BLaER1 treated with 17β-estradiol and CSF1 and Interleukin-3, amounts not matched to agents 10 nM and 100 nM (cell line): ENCODE measurements around the gene ST14.
"Not testable (repeated sequence)": the region's sequence is repeated elsewhere in the genome, so short reads cannot be mapped to it uniquely, and the experiment has no call there.

ENCODE experiments used
- H3K27ac ChIP-seq, 11 experiments: shearing (Covaris generic); formaldehyde crosslinking; 2 replicates each; pipeline ENCODE4 v1.8.1; 2022
- H3K27me3 ChIP-seq, 11 experiments: shearing (Covaris generic); formaldehyde crosslinking; 2 replicates each; pipeline ENCODE4 v1.8.1; 2022
- H3K36me3 ChIP-seq, 11 experiments: shearing (Covaris generic); formaldehyde crosslinking; 2 replicates each; pipeline ENCODE4 v1.8.1; 2022
- H3K4me1 ChIP-seq, 10 experiments: shearing (Covaris generic); formaldehyde crosslinking; 2 replicates each; pipeline ENCODE4 v1.8.1; 2022
- H3K4me2 ChIP-seq, 11 experiments: shearing (Covaris generic); formaldehyde crosslinking; 2 replicates each; pipeline ENCODE4 v1.8.1; 2022
- H3K4me3 ChIP-seq, 10 experiments: shearing (Covaris generic); formaldehyde crosslinking; 2 replicates each; pipeline ENCODE4 v1.8.1; 2022
- H3K9ac ChIP-seq, 11 experiments: shearing (Covaris generic); formaldehyde crosslinking; 2 replicates each; pipeline ENCODE4 v1.8.1; 2022
- H3K9me3 ChIP-seq, 11 experiments: shearing (Covaris generic); formaldehyde crosslinking; replicated peaks in 1 of 11; 2 replicates each; pipeline ENCODE4 v1.8.1; 2022
- H4K20me1 ChIP-seq, 11 experiments: shearing (Covaris generic); formaldehyde crosslinking; 2 replicates each; pipeline ENCODE4 v1.8.1; 2022
- Cebpa-rat ChIP-seq, 11 experiments: shearing (Covaris generic); IDR thresholded peaks; 2 replicates each; pipeline ENCODE4 v1.8.1; 2022

Gene ST14

GRCh38 chr11:130246270-130246669 is 86.7 kb downstream of the ST14 start:
- H3K27ac ChIP-seq: no peak overlapping the region
- H3K4me1 ChIP-seq: peaks cover 0 to 12% (median 8%) of the 10 kb centered on the region in 10 experiments; a peak in 8 of 20 replicates
- peaks cover 0 to 72% (median 13%) of the 10 kb centered on the region in 11 experiments; a peak in 10 of 22 replicates for H4K20me1 ChIP-seq
- H3K36me3 ChIP-seq: peaks cover 10 to 58% (median 32%) of the 10 kb centered on the region in 11 experiments; a peak in 20 of 22 replicates
- no peak overlapping the region for H3K4me3 ChIP-seq
- peaks cover under 1 to 12% (median 6%) of the 10 kb centered on the region in 11 experiments; a peak in 18 of 22 replicates for H3K9me3 ChIP-seq
- no peaks in the 10 kb centered on the region for H3K27me3 ChIP-seq
- H3K9ac ChIP-seq: no peak overlapping the region
- no peak overlapping the region for H3K4me2 ChIP-seq
- no peak for TF ChIP-seq Cebpa-rat (IDR thresholded peaks at IDR 0.05)

- no peak overlapping the region for H3K9ac ChIP-seq
- no peaks in the 10 kb centered on the region for H3K27me3 ChIP-seq
- no peak overlapping the region for H3K4me3 ChIP-seq
- H3K36me3 ChIP-seq: peaks cover 12 to 63% (median 37%) of the 10 kb centered on the region in 11 experiments; a peak in 20 of 22 replicates
- H3K27ac ChIP-seq: no peak overlapping the region
- peaks cover 0 to 77% (median 13%) of the 10 kb centered on the region in 11 experiments; a peak in 10 of 22 replicates for H4K20me1 ChIP-seq
- peaks cover 0 to 12% (median 8%) of the 10 kb centered on the region in 10 experiments; a peak in 8 of 20 replicates for H3K4me1 ChIP-seq
- peaks cover 5 to 16% (median 11%) of the 10 kb centered on the region in 11 experiments for H3K9me3 ChIP-seq
- no peak for TF ChIP-seq Cebpa-rat (IDR thresholded peaks at IDR 0.05)
- no peak overlapping the region for H3K4me2 ChIP-seq
Observed at GRCh38 chr11:130246738-130247137, 87.2 kb downstream of the ST14 start.

- peaks cover 0 to 12% (median 8%) of the 10 kb centered on the region in 10 experiments; a peak in 8 of 20 replicates for H3K4me1 ChIP-seq
- no peak overlapping the region for H3K9ac ChIP-seq
- H3K27ac ChIP-seq: no peak overlapping the region
- no peaks in the 10 kb centered on the region for H3K27me3 ChIP-seq
- peaks cover 16 to 68% (median 43%) of the 10 kb centered on the region in 11 experiments; a peak in 20 of 22 replicates for H3K36me3 ChIP-seq
- H3K4me2 ChIP-seq: no peak overlapping the region
- peaks cover 11 to 22% (median 16%) of the 10 kb centered on the region in 11 experiments for H3K9me3 ChIP-seq
- no peak overlapping the region for H3K4me3 ChIP-seq
- TF ChIP-seq Cebpa-rat (IDR thresholded peaks at IDR 0.05): no peak
- peaks cover 0 to 80% (median 13%) of the 10 kb centered on the region in 11 experiments; a peak in 10 of 22 replicates for H4K20me1 ChIP-seq
Observed at GRCh38 chr11:130247319-130247718, 87.7 kb downstream of the ST14 start.

- Histone ChIP-seq H3K27ac (no peak overlapping the region), H3K4me1 (peaks cover 0 to 4% (median 0%) of the 10 kb centered on the region in 10 experiments; a peak in 3 of 20 replicates), H4K20me1 (peaks cover 0 to 68% (median 13%) of the 10 kb centered on the region in 11 experiments; a peak in 10 of 22 replicates), H3K36me3 (peaks cover 16 to 74% (median 43%) of the 10 kb centered on the region in 11 experiments; a peak in 20 of 22 replicates), H3K9me3 (peaks cover 19 to 37% (median 29%) of the 10 kb centered on the region in 11 experiments), H3K4me2 (no peak overlapping the region), H3K4me3 (no peak overlapping the region), H3K9ac (no peak overlapping the region), H3K27me3 (no peaks in the 10 kb centered on the region)
- no peak for TF ChIP-seq Cebpa-rat (IDR thresholded peaks at IDR 0.05)
Observed at GRCh38 chr11:130249371-130249770, 89.8 kb downstream of the ST14 start.

GRCh38 chr11:130249929-130250328 is 90.3 kb downstream of the ST14 start:
- not testable (repeated sequence) for H3K4me1 ChIP-seq, H3K9ac ChIP-seq, H3K27me3 ChIP-seq, H3K4me2 ChIP-seq, H3K27ac ChIP-seq, H3K4me3 ChIP-seq
- peaks cover 0 to 62% (median 13%) of the 10 kb centered on the region in 11 experiments; a peak in 10 of 22 replicates for H4K20me1 ChIP-seq
- peaks cover 20 to 37% (median 30%) of the 10 kb centered on the region in 11 experiments for H3K9me3 ChIP-seq
- peaks cover 16 to 72% (median 42%) of the 10 kb centered on the region in 11 experiments; a peak in 20 of 22 replicates for H3K36me3 ChIP-seq

- H3K4me1 ChIP-seq, H3K27ac ChIP-seq, H3K4me2 ChIP-seq, H3K4me3 ChIP-seq, H3K9ac ChIP-seq, H3K27me3 ChIP-seq: not testable (repeated sequence)
- Histone ChIP-seq H3K9me3 (peaks cover 35 to 54% (median 48%) of the 10 kb centered on the region in 11 experiments), H3K36me3 (peaks cover 15 to 73% (median 41%) of the 10 kb centered on the region in 11 experiments), H4K20me1 (peaks cover 0 to 44% (median 11%) of the 10 kb centered on the region in 11 experiments; a peak in 10 of 22 replicates)
Observed at GRCh38 chr11:130251763-130252162, 92.2 kb downstream of the ST14 start.
